Activated naive CD4-positive, alpha-beta T cell treated with anti-CD3 and anti-CD28 coated beads, Interleukin-2, amount 50 U/mL, for 16 hours (primary cell): Measurements from ENCODE around the gene CTDSPL.
A peak's percentile ranks its signal among the peaks of the same experiment; 100 is the strongest.
"Not testable (repeated sequence)": the region's sequence is repeated elsewhere in the genome, so short reads cannot be mapped to it uniquely, and the experiment has no call there.

ENCODE experiments used
- DNase-seq: peaks from one replicate; pipeline ENCODE4 v3.0.0-alpha.2; 2020

The CTDSPL gene

GRCh38 chr3:37972056-37972455 is 110.4 kb downstream of the CTDSPL start:
- not testable (repeated sequence) for DNase-seq

- no peak for DNase-seq
Observed at GRCh38 chr3:37973246-37974054, 111.8 kb downstream of the CTDSPL start.

GRCh38 chr3:37974121-37975083 is 112.7 kb downstream of the CTDSPL start:
- DNase-seq: peak; percentile 68

GRCh38 chr3:37979541-37980461 is 118.1 kb downstream of the CTDSPL start:
- no peak for DNase-seq

GRCh38 chr3:37980462-37981347 is 119.0 kb downstream of the CTDSPL start:
- no peak for DNase-seq

- DNase-seq: no peak
Observed at GRCh38 chr3:37981348-37981664, 119.6 kb downstream of the CTDSPL start.

GRCh38 chr3:37982331-37982730 is 120.7 kb downstream of the CTDSPL start:
- DNase-seq: no peak

GRCh38 chr3:37984051-37984450 is 122.4 kb downstream of the CTDSPL start:
- no peak for DNase-seq

GRCh38 chr3:37984596-37984995 is 122.9 kb downstream of the CTDSPL start:
- no peak for DNase-seq

- DNase-seq: no peak
Observed at GRCh38 chr3:37985637-37986320, 124.1 kb downstream of the CTDSPL start.

GRCh38 chr3:37986479-37987314 is 125.0 kb downstream of the CTDSPL start:
- no peak for DNase-seq

GRCh38 chr3:37987315-37987697 is 125.6 kb downstream of the CTDSPL start:
- no peak for DNase-seq

GRCh38 chr3:37987751-37988179 is 126.1 kb downstream of the CTDSPL start:
- no peak for DNase-seq

GRCh38 chr3:37988376-37988775 is 126.7 kb downstream of the CTDSPL start:
- DNase-seq: not testable (repeated sequence)

GRCh38 chr3:37988931-37989525 is 127.3 kb downstream of the CTDSPL start:
- DNase-seq: no peak

GRCh38 chr3:37989821-37990480 is 128.3 kb downstream of the CTDSPL start:
- no peak for DNase-seq

GRCh38 chr3:37990527-37990926 is 128.8 kb downstream of the CTDSPL start, which contains the start of gene VILL:
Gene VILL, plus strand, starts transcription at chr3:37990786. Its CDS starts 2,887 bp downstream, at chr3:37993673.
- no peak for DNase-seq

- no peak for DNase-seq
Observed at GRCh38 chr3:37991109-37991508, 129.4 kb downstream of the CTDSPL start.

- DNase-seq: peak; percentile 7
Observed at GRCh38 chr3:37991823-37992222, 130.1 kb downstream of the CTDSPL start.
